ENCODE measurements around the gene DNAJB13.
A peak's percentile ranks its signal among the peaks of the same experiment; 100 is the strongest.
"Not testable (repeated sequence)": the region's sequence is repeated elsewhere in the genome, so short reads cannot be mapped to it uniquely, and the experiment has no call there.

Gene DNAJB13

DNA sequence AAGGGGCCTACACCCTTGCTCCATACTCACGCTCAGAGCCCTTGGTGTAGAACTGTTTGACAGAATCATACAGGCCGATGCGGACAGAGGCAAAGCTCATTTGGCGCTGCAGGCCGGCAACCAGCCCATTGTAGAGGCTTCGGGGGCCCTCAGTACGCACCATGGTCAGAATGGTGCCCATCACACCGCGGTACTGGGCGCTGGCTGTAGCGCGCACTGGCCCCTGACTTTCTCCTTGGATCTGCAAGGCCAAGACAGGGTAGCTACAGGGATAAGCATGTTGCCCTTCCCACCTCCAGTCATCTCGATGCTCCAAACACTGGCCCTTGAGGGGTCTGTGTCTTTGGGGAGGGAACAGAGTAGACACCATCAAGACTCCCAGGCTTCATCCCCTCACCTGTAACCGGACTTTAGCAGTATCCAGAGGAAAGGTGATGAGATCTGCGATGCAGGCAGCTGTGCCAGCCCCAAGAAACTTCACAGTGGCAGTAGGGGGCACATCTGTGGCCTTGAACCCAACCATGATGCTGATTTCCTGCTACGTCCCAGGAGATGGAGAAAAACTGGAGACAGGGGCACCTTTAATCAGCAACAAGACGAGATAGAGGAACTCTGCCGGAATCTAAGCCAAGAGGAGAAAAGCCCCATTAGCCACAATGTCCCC lies 27.2 kb downstream of the DNAJB13 start:
- no peak for DNase-seq (ENCODE audit: low spot score)

DNA sequence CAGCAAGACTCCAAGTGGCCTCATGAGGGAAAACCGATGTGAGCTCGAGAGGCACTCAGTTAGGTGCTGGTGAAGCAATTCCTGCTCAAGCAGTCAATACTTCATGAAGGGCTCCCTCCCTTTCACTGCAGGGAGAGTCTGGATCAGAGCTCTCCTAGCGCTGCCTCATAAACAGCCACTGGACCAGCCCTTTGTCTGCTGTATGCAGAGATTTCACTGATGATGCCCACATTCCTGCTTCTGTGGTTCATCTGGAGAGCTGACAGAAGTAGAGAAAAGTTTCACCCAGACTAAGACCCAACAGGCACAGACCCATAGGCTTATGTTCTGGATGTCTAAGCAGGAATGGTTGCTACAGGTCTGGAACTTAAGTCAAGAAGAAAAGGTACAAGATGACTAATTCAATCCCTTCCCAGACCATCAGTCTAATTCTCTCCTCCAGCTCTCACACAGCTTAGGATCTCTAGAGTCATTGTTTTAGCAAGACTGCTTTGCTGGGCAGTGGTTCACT lies 27.8 kb downstream of the DNAJB13 start:
- no peak for DNase-seq (ENCODE audit: low spot score)

DNA sequence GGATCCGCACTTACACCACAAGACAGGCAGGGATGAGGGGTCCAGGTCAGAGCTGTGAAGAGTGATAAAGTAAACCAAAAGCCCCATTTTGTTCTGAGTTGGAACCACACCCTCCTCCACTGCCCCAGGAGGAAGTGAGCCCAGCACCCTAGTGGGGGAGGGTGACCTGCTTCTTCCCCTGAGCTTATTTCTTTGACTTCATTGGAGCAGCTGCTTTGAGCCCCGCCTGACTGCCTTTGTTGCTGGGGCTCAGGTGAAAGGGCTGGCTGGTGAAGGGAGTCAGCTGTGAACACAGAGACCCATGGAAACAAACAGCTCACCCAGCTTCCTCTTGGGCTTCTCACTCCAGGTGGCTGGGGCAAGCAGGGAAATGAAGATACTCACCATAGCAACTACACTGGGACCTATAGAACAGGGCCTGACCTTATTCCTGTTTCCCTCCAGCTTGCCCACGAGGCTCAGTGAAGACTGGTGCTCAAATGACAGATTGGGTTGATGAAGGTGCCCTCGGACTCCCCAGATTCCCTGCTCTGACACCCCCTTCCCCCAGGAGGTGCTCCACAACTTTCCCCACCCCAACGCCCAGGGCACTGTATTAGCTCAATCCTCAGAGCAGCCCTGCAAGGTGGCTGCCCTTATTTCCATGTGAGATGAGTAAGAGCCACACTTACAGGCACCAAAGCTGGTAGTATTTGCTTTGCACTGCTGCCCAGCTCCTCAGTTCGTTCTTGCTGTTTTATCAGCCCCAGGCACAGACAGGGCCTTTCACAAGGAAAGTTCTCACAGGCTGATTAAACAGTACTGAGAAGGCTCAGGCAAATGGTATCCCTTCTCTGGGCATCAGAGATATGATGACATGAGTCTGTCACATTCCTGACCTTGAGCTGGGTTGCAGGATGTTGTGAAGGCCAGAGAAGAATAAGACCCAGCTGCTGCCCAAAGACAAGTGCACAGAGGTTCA lies 29.5 kb downstream of the DNAJB13 start:
- peak; percentile 97 for DNase-seq (ENCODE audit: low spot score)

DNA sequence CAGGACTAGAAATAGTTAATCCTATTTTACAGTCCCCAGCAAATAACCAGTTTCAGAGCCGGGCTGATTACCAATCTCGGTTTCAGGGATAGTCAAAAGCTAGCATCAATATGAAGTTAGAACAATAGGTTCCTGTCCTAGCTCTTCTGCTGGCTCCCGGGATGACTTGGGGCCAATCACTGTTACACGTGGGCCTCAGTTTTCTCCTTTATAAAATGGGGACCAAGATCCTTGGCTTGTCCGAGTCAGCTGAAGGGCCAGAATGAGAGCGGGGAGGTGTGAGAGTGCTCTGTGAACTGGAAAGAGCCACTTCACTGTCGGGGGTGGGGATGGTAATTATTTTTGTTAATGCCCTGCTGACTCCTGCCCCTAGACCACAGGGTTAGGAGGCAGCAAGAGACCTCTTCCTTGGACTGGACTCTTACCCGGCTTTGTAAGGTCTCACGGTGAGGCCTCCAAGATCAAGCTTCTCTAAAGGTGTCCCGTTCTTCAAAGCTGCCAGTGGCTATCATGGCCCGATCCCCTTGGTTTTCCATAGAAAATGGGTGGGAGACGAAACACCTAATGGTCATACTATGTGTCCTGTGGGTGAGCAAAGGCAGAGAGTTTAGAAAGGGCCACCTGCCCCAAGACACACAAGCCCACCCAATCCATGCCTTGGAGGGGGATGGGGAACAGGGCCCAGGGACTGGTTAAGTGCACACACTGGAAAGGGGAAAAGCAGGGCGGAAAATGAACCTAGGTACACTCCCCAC lies 30.4 kb downstream of the DNAJB13 start:
- DNase-seq (ENCODE audit: low spot score) = peak; percentile 39

DNA sequence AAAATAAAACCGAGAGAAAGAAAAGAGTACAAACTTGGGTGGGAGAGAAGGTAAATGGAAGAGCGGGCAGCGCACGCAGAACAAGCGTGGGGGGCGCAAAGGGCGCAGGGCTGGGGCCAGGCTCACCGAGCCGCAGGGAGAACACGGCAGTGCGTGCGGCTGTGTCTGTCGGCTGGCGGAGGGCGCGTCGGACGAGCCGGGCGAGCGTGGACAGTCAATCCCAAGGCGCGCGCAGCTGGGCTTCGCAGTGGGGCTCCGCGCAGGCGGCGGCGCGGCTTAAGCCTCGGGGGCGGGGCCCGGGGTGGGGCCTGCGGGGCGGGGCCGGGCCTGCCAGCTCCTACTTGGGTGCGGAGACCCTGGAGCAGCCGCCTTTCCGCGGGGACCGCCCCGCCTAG lies 31.8 kb downstream of the DNAJB13 start, which contains the start of gene UCP2:
TSS of gene UCP2 (minus strand) at position 249 of the 395 bp plus-strand sequence. CDS start 4,465 bp downstream, outside the sequence.
- DNase-seq (ENCODE audit: low spot score) = peak; percentile 85

DNA sequence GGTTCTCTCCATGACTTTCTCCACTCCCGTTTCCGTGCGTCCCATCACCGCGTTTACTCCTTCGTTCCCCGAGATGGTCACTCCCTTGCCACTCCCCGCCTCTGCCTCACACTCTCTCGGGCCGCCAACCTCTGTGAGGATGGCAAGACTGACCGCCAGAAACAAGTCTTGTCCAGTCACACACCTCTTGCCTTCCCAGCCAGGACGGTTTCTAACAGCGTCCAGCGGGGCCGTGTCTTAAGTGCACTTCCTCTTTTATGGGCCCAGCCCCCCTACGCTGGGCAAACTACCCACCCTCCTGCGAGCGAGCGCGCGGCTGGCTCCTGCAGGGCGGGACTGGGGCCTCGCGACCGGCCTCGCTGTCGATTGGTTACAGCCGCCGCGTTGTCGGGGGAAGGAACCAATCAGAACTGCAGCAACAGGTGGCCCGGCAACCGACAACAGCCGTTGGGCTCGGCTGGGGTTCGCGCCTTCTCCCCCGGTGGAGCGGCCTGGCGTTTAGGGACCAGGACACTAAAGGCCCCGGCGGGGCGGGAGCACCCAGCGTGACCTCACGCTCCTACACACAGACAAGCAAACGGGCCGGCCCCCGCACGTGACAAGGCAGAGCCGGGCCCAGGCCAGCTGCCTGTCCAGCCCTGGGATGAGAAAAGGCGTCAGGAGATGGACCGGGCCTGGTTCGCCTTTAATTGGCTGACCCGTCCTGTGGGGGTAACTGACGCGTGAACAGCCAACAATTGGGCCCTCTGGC lies 32.3 kb downstream of the DNAJB13 start:
- DNase-seq (ENCODE audit: low spot score) = peak; percentile 98

DNA sequence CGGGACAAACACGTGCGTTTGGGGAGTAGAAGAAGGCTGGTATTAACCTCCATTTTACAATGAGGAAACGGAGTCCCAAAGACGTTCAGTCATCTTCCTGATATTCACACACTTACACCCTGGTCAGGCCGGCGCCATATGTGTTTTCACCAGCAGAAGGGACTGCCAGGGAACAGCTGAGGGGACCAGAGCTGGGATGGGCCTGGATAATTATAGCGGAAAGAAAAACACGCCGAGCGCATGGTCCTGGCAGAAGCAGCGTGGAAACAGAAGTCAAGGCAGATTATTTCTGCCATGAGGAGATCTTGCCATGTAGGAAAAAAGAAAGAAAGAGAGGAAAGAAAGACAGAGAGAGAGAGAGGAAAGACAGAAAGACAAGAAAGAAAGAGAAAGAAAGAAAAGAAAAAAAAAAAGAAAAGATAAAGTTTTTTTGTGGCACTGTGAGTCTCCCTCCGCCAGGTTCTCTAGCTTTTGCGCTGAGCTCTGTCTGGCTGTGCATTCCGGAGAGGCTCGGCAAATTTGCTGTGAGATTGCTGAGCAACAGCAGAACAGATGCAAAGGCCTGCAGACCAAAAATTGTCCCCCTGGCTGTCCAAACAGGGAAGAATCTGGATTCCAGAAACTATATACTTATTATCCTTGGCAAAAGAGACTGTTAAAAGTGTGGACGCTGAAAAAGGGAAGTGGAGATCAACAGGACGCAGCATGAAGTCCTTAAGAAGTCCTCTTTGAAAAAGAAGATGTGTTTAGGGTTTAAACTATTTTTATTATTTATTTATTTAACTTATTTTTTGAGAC lies 33.1 kb downstream of the DNAJB13 start:
- DNase-seq (ENCODE audit: low spot score) = peak; percentile 58

DNA sequence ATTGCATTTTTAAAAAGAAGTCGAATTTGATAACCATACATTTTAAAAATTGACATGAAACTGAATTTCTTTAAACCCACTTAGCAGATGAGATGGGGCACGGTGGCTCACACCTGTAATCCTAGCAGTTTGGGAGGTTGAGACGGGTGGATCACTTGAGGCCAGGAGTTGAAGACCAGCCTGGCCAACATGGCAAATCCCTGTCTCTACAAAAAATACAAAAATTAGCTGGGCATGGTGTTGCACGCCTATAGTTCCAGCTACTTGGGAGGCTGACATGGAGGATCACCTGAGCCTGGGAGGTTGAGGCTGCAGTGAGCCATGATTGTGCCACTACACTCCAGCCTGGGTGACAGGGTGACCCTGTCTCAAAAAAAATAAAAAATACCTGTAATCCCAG lies 34.8 kb downstream of the DNAJB13 start:
- not testable (repeated sequence) for DNase-seq (ENCODE audit: low spot score)

DNA sequence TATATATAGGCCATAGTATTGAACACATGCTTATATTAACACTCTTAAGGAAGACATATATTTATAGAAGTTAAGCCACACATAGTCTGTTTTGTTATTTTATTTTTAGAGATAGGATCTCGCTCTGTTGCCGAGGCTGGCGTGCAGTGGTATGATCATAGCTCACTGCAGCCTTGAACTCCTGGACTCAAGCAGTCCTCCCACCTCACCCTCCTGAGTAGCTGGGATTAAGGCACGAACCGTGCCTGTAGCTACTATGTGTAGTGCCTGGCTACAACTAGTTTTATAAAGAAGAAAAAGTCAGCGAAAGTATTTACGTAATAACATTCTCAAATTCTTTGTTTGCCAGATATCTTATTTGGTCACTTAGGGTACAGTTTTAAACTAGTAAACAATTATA lies 37.4 kb downstream of the DNAJB13 start:
- no peak for DNase-seq (ENCODE audit: low spot score)

DNA sequence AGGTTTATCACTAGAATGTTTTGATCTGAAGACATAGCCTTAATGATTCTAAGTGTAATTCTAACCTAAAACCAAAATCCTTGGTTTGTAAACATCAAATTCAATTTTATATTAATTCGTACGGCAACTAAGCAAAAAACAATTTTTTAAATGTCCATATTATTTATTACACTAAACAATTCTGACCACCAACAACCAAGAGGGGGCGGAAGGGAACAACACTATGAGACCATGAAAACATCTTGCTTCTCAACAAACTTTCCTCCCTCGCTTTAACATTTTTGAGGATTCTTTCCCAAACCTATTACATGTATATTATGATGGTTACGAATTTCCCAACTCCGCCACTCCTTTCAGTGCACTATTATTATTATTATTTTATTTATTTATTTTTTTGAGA lies 38.3 kb downstream of the DNAJB13 start:
- DNase-seq (ENCODE audit: low spot score) = peak; percentile 44

DNA sequence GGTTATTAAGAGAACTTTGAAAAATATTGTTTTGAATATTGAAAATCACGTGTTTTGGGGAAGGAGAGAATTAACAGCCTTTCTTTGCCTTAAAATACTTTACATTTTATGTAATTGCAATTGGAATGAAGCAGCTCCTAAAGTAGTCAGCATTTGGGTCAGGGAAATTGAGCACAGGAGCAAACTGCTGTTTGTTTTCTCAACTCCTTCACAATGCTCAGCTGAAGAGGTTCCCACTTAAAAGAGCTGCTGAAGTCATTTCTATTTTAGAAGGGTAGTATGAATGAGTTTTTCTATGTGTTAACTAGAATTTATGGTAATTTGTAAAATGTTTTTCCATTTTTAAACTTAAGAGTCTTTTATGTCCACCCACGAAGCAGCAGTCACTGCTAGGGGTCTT lies 39.9 kb downstream of the DNAJB13 start:
- peak; percentile 26 for DNase-seq (ENCODE audit: low spot score)

DNA sequence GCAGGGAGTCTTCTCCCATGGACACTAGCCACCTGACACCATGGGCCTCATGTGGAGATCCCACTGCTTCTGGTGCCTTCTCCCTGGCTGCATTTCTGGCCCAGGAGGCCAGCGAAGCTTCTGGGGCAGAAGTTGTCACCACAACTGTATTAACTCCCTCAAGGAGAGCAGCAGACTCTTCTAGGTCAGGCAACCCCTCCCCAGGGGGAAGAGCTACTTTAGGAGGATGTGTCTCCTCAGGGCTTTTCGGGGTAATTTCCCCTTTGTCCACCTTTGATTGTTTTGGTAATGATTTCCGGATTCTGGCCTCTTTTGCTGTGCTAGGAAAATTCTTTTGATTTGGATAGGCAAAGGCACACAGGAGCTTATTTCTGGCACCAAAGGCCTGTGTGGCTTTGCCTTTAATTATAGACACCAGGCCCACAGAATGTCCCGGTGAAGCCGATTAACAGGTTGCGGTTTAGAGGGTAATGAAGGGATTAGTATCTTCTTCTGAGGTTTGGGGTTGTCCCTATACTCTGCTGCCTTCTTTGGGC lies 40.7 kb downstream of the DNAJB13 start:
- DNase-seq (ENCODE audit: low spot score) = peak; percentile 34

DNA sequence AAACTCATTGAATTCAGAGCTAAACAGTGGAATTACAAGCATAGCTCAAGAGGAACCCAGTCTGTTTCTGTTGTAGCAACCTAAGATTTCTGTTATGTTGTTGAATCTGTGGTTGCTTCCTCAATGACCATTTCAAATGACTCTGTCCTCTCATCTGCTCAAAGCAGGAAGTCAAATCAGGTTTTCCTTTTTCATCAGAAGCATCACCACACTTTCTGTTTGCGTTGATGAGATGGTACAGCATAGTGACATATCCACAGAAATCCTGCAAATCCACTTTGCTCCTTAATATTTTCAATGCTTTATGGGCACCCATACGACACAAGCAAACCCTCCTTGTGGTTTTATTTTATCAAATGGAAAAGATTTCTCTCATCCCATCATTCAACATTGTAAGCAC lies 44.4 kb downstream of the DNAJB13 start:
- DNase-seq (ENCODE audit: low spot score) = peak; percentile 91

DNA sequence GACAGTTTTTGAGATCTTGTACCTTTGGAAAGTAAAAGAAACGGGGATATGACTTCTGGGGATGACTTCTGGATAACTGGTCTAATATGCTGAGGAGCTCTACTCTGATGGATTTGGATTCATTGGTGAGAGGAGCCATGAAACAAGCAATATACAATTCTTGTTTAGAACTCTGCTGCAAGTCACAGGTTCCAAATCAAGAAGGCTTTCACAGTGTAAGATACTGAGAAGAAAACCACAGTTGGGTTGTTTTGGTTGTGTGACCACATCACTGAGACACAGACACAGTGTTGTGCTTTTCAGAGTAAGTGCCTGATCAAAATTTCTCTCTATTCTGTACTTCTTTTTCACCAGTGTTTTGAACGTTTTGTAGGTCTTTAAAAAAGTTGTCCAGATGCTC lies 44.9 kb downstream of the DNAJB13 start:
- DNase-seq (ENCODE audit: low spot score) = peak; percentile 76

DNA sequence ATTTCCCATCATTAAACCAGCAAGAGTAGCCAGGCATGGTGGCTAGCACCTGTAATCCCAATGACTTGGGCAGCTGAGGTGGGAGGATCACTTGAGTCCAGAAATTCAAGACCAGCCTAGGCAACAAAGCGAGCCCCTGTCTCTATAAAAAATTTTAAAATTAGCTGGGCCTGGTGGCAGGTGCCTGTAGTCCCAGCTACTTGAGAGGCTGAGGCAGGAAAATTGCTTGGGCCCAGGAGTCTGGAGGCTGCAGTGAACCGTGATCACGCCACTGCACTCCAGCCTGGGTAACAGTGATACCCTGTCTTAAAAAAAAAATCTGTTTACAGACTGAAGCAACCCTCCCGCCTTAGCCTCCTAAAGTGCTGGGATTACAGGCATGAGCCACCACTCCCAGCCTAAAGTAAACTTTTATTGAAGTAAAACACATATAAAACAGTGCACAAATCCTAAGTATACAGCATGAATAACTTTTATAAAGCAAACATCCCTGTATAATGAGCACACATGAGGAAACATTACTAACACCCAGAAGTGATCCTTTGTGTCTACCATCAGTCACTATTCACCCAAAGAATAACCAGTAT lies 45.4 kb downstream of the DNAJB13 start:
- DNase-seq (ENCODE audit: low spot score) = no peak

DNA sequence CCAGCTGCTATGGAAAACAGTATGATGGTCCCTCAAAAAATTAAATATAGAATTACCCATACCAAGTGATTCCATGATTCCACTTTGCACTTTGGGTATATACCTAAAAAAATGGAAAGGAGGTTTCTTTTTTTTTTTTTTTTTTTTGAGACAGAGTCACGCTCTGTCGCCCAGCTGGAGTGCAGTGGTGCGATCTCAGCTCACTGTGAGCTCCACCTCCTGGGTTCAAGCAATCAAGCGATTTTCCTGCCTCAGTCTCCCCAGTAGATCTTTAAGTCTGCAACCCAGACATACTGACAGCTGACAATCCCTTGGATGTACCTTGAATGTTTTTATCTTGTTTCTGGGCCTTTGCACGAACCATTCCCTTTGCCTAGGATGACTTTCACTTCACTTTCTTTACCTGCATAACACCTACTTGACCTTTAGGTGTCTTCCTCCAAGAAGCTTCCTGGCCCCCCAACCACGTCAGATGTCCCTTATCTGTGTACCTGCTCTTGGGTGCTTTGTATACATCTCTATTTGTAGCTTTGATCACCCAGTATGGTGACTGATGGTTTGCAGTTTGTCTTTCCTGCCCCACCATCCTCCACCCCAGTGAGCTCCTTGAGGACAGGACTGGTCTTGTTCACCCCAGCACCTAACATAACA lies 46.4 kb downstream of the DNAJB13 start:
- peak; percentile 44 for DNase-seq (ENCODE audit: low spot score)

DNA sequence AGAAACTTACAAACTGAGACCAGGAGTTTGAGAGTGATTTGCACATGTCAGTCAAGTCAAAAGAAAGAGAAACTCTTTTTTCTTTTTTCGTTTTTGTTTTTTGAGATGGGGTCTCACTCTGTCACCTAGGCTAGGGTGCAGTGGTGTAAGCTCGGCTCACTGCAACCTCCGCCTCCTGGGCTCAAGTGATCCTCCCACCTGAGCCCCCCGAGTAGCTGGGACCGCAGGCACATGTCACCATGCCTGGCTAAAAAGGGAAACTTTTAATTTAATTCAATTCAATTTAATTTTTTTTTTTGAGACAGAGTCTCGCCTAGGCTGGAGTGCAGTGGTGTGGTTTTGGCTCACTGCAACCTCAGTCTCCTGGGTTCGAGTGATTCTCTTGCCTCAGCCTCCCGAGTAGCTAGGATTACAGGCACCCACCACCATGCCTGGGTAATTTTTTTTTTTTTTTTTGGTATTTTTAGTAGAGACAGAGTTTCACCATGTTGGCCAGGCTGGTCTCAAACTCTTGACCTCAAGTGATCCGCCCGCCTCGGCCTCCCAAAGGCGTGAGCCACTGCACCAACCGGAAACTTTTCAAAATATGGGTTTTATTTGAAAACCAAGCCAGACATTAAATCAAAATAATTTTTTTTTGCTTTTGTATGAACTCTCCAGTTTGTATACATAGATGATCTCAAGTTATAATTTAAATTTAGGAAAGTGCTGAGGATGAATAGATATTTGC lies 48.2 kb downstream of the DNAJB13 start:
- DNase-seq (ENCODE audit: low spot score) = no peak

DNA sequence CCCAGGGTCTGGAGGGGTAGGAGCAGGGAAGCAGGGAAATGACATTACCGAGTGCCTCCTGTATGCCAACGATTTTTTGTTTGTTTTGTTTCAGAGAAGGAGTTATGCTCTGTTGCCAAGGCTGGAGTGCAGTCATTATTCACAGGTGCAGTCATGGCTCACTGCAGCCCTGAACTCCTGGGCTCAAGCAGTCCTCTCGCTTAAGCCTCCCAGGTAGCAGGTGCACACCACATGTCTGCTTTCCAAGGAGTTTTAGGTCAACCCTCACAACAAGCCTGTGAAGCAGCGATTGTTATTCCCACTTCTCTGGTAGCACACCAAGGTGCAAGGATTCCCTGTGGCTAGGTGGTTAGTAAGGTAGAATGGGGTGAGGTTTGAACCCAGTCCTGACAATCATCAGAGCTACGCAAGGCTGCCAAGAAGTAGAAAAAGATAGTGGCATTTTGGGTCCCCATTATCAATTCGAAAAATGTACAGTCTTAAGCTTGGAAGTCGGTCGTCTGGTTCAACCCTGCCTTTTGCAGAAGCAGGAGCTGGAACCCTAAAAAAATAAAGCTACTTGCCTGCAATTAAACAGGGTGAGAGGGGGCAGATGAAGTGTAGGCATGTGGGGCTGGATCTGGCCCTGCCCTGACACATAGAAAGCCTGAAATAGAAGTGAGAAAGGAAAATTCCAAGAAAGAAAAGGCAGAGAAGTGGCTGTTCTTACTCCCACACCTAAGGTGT lies 48.9 kb downstream of the DNAJB13 start:
- DNase-seq (ENCODE audit: low spot score) = peak; percentile 90

Measured in NAMALWA (cell line).